Measurements from ENCODE around the gene RFX2.
A peak's percentile ranks its signal among the peaks of the same experiment; 100 is the strongest.
"Not testable (repeated sequence)": the region's sequence is repeated elsewhere in the genome, so short reads cannot be mapped to it uniquely, and the experiment has no call there.

Gene RFX2

GRCh38 chr19:6110360-6110977 is at the start of gene RFX2:
Gene RFX2 (minus strand): TSS chr19:6110500. CDS start chr19:6047496, 63,004 bp downstream.
- peak; percentile 98 for DNase-seq

- DNase-seq: no peak
These were observed 45.7 kb upstream of the RFX2 start for GRCh38 chr19:6156033-6156432.

GRCh38 chr19:6150289-6150688 is 40.0 kb upstream of the RFX2 start:
- no peak for DNase-seq

GRCh38 chr19:6141217-6141616 is 30.9 kb upstream of the RFX2 start:
- DNase-seq: no peak

GRCh38 chr19:6138511-6138910 is 28.2 kb upstream of the RFX2 start:
- no peak for DNase-seq

- DNase-seq: no peak
These were observed 27.8 kb upstream of the RFX2 start for GRCh38 chr19:6138066-6138465.

GRCh38 chr19:6133231-6133630 is 22.9 kb upstream of the RFX2 start:
- no peak for DNase-seq

GRCh38 chr19:6132482-6132881 is 22.2 kb upstream of the RFX2 start:
- no peak for DNase-seq

GRCh38 chr19:6127716-6128335 is 17.5 kb upstream of the RFX2 start:
- DNase-seq: no peak

GRCh38 chr19:6126335-6126974 is 16.2 kb upstream of the RFX2 start:
- DNase-seq: peak; percentile 25

- DNase-seq: peak; percentile 61
These were observed 15.3 kb upstream of the RFX2 start for GRCh38 chr19:6125571-6125989.

GRCh38 chr19:6119031-6119430 is 8.7 kb upstream of the RFX2 start:
- no peak for DNase-seq

GRCh38 chr19:6118043-6118442 is 7.7 kb upstream of the RFX2 start:
- DNase-seq: no peak

GRCh38 chr19:6117534-6117933 is 7.2 kb upstream of the RFX2 start:
- no peak for DNase-seq

- DNase-seq: no peak
These were observed 6.6 kb upstream of the RFX2 start for GRCh38 chr19:6116749-6117430.

- no peak for DNase-seq
These were observed 5.7 kb upstream of the RFX2 start for GRCh38 chr19:6115992-6116391.

GRCh38 chr19:6113616-6114188 is 3.4 kb upstream of the RFX2 start:
- no peak for DNase-seq

GRCh38 chr19:6109947-6110346 is 353 bp downstream of the RFX2 start:
- no peak for DNase-seq

- DNase-seq: peak; percentile 32
These were observed 1.3 kb downstream of the RFX2 start for GRCh38 chr19:6108721-6109633.

GRCh38 chr19:6106643-6107294 is 3.5 kb downstream of the RFX2 start:
- not testable (repeated sequence) for DNase-seq

GRCh38 chr19:6105444-6105843 is 4.9 kb downstream of the RFX2 start:
- DNase-seq: no peak

GRCh38 chr19:6103894-6104293 is 6.4 kb downstream of the RFX2 start:
- no peak for DNase-seq
